Breast epithelium (tissue), 3 donors: Measurements from ENCODE around the gene PMFBP1.

Experiments used
- POLR2A ChIP-seq: fragments of 450-650 bp; IDR thresholded peaks from one replicate; pipeline ENCODE4 v1.6.1; 2016; ENCODE audit warnings: antibody characterized with exemption, mild to moderate bottlenecking, moderate library complexity
- POLR2AphosphoS5 ChIP-seq, 3 donors: sonication (generic); formaldehyde crosslinking; IDR thresholded peaks; one replicate each; pipeline ENCODE4 v1.6.1; 2017; ENCODE audit warnings: antibody characterized with exemption in 3 of 3
- TF ChIP-seq, protein P1 (sequence below), 3 donors: fragments of 450-650 bp; IDR thresholded peaks; one replicate each; pipeline ENCODE4 v1.5.1; 2016 to 2017; ENCODE audit warnings: antibody characterized with exemption in 3 of 3, mild to moderate bottlenecking in 3 of 3, moderate library complexity in 3 of 3

DNA sequence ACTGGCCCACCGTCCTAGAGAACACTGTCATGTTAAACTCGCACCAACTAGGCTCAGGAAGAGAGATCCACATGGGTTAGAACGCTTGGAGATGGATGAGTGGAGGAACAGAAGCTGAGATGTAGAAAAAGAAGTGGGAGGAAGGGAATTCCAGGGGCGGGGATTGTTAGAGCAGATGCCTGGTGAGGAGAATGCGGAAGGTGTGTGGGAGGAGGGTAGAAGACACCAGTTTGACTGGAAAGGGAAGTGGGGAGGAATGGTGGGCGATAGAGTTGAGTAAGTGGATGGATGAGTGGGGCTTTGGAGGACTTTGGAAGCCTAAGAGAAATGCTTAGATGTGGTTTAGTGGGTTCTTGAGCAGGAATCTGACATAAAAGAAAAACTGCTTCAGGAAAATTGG lies 40.9 kb downstream of the PMFBP1 start:
- TF ChIP-seq POLR2A: no peak
- no peak for TF ChIP-seq POLR2AphosphoS5 (IDR thresholded peaks at IDR 0.05)
- TF ChIP-seq, protein P1, sequence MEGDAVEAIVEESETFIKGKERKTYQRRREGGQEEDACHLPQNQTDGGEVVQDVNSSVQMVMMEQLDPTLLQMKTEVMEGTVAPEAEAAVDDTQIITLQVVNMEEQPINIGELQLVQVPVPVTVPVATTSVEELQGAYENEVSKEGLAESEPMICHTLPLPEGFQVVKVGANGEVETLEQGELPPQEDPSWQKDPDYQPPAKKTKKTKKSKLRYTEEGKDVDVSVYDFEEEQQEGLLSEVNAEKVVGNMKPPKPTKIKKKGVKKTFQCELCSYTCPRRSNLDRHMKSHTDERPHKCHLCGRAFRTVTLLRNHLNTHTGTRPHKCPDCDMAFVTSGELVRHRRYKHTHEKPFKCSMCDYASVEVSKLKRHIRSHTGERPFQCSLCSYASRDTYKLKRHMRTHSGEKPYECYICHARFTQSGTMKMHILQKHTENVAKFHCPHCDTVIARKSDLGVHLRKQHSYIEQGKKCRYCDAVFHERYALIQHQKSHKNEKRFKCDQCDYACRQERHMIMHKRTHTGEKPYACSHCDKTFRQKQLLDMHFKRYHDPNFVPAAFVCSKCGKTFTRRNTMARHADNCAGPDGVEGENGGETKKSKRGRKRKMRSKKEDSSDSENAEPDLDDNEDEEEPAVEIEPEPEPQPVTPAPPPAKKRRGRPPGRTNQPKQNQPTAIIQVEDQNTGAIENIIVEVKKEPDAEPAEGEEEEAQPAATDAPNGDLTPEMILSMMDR (IDR thresholded peaks at IDR 0.05): no peak
